Stimulated activated naive CD8-positive, alpha-beta T cell treated with anti-CD3 and anti-CD28 coated beads, Interleukin-15, amount 100 ng/mL, for 72 hours (primary cell): ENCODE measurements around the gene PTPRD.

Source experiments
- ATAC-seq: fragments of 150-1000 bp; cut with Tn5 transposase; 2 replicates; pipeline ENCODE4 v1.10.0; 2021; ENCODE audit warnings: mild to moderate bottlenecking, moderate library complexity
- DNase-seq, 2 donors: peaks; one replicate each; pipeline ENCODE4 v3.0.0; 2021 to 2022
- H3K27ac Mint-ChIP-seq, 2 donors: one replicate each; pipeline ENCODE4 v1.8.0; 2022; ENCODE audit warnings: mild to moderate bottlenecking in 2 of 2, mixed read lengths in 2 of 2, moderate library complexity in 2 of 2
- H3K27me3 Mint-ChIP-seq: one replicate; pipeline ENCODE4 v1.8.0; 2022; ENCODE audit warnings: mixed read lengths
- H3K4me1 Mint-ChIP-seq: one replicate; pipeline ENCODE4 v1.8.0; 2022; ENCODE audit warnings: mild to moderate bottlenecking, mixed read lengths
- H3K4me3 Mint-ChIP-seq, 2 donors: one replicate each; pipeline ENCODE4 v1.8.0; 2022; ENCODE audit warnings: mild to moderate bottlenecking in 2 of 2, mixed read lengths in 2 of 2, moderate library complexity in 1 of 2
- H3K9me3 Mint-ChIP-seq, 2 donors: one replicate each; pipeline ENCODE4 v1.8.0; 2022; ENCODE audit warnings: mixed read lengths in 2 of 2

Gene PTPRD

DNA sequence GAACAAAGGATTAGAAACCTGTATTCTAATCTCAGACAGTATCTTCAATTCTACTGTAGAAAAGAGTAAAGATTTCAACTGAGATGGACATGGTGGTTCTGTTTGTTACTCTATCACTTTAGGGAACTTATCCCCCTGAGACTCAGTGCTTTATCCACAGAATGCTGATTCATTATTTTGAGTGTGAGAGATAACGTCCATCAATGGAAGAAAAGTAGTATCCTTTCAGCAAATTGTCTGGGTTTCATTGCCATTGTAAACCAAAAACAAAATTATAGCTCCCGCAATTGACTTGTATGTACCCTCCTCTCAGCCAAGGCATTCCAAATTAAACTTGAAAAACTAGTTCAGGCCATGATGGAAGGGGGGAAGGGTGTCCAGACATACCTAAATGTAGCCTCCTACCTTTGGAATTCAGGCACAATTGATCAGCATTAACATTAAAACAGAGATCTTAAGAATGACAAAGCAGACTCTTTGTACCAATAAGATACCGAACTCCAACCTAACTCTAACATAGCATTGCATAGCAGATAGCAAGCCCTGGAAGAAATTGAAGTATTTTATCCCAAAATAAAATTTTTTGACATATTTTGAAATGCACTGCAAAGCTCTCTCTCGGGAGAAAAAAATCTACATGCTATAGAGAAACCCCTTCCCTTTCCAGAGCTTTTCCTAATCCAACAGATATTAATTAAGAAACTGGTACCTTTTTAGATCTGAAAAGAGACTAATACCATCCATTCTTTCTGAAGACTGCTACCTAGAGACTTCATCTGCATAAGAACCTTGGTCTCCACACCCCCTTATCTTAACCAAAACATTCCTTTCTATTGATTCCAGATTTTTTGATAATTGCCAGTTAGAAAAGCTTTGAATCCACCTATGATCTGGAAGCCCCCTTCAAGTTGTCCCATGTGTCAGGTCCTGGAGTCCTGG lies 1055.7 kb downstream of the PTPRD start:
- no peaks in the 10 kb centered on the region for H3K27me3 Mint-ChIP-seq
- H3K4me1 Mint-ChIP-seq: no peaks in the 10 kb centered on the region
- DNase-seq (no peak), ATAC-seq (no peak)
- no peak overlapping the region for H3K4me3 Mint-ChIP-seq
- peaks cover 10 to 12% of the 10 kb centered on the region in 2 donors for H3K9me3 Mint-ChIP-seq
- no peak overlapping the region for H3K27ac Mint-ChIP-seq

DNA sequence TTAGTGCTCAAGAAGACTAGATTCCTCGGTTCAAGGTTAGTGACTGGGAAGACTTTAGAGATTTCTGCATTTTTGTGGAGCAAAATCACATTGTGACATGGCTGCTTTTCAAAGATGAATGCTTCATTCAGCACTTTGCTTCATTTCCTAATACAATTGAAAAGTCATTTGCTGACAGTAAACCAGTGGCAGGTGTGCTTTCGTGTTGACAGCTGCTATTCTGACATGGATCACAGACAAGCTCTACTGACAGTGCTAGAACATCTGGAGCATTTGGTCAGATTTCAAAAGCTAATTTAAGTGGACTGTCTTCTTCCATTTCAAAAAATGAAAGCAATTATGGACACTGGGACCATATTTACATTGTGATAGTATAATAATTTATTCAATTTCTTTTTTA lies 1060.1 kb downstream of the PTPRD start:
- H3K27ac Mint-ChIP-seq: no peak overlapping the region
- H3K27me3 Mint-ChIP-seq: no peaks in the 10 kb centered on the region
- H3K4me3 Mint-ChIP-seq: no peak overlapping the region
- no peak for DNase-seq
- ATAC-seq: no peak
- H3K4me1 Mint-ChIP-seq: no peaks in the 10 kb centered on the region
- H3K9me3 Mint-ChIP-seq: peaks cover 0 to 5% of the 10 kb centered on the region in 2 donors

DNA sequence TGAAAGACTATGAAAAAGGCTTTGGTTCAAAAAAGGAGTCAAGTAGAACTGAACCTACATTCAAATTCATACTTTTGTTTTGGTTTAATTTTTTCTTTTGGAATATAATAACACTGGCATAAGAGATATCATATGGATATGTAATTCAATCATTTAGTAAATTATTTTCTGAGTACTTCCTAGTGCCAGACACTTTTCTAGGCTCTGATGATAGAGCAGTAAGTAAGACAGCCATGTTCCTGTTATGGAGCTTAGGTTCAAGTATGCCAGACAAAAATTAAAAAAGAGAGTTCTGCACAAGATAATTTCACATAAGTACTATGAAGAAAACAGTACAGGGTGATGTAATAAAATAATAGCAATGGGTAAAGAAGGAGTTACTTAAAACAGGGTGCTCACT lies 1074.0 kb downstream of the PTPRD start:
- ATAC-seq: no peak
- no peaks in the 10 kb centered on the region for H3K27me3 Mint-ChIP-seq

DNA sequence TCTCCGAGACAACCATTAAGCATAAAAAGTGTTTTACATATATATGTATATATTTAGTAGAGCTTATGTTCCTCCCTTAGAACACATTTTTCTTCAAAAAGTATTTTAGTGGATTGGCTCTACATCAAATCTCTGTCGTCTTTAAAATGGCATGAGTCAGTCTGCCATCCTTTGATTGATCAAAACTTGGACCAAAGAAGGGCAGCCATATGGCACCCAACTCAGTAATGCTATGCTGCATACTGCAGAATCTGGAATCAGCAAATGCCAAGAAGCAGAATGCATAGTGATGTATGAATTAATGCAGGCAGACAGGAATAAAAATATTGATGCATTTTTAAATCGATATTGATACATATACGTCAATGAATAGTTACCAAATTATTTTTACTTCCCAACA lies 1074.4 kb downstream of the PTPRD start:
- no peak overlapping the region for H3K4me3 Mint-ChIP-seq
- no peak overlapping the region for H3K27ac Mint-ChIP-seq
- H3K27me3 Mint-ChIP-seq: no peaks in the 10 kb centered on the region
- H3K9me3 Mint-ChIP-seq: peaks cover 0 to 5% of the 10 kb centered on the region in 2 donors
- ATAC-seq (no peak), DNase-seq (no peak)
- no peaks in the 10 kb centered on the region for H3K4me1 Mint-ChIP-seq

More for the DNA sequence above, 1074.0 kb downstream of the PTPRD start:
- Mint-ChIP-seq H3K4me3 (no peak overlapping the region), H3K27ac (no peak overlapping the region), H3K4me1 (no peaks in the 10 kb centered on the region), H3K9me3 (peaks cover 0 to 5% of the 10 kb centered on the region in 2 donors)
- no peak for DNase-seq

DNA sequence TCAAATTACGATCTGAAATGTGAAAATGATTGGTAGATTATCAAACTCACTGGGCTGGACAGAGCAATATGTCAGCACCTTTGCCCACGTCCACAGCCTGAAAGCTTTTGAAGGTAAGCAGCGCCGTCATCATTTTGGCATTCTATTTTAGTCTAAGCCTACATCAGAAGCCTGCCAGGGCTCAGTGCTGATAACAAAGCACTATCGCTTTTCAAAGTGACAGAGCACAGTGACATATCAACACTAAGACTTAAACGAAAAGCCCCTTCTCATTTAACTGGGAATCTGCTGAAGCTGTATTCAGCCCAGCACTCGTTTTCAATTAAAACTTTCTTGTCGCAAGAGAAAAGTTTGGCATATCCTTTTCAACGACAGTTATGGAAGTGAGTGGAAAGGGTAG lies 1076.3 kb downstream of the PTPRD start:
- no peaks in the 10 kb centered on the region for H3K27me3 Mint-ChIP-seq
- no peak for ATAC-seq
- H3K4me1 Mint-ChIP-seq: no peaks in the 10 kb centered on the region

DNA sequence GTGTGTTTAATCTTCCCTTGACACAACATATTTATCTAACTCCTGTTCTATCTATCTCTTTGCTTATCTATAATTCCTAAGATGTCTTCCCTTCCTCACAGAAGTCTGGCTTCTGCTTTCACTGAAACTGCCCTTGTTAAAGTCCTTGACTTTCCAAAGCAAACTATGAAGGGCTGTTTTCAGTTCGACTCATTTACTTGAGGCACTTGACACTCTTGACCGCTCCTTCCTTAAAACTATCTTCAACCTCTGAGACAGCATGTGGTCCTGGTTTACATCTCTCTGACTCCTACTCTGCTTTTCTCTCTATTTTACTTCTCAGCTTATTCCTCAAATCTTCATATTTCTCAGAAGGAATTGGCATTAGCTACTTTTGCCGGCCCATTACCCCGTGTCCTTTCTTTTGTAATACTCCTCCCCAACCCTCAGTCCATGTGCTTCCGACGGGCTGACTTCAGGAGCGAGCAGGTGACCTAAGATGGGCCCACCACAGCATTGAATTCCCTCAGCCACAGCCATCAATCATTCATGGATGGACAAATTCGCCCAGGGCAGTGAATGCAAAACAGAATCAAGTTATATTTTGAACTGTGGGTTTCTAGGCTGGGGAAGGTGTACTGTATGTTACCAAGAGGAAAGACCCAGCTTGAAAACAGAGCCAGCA lies 1089.2 kb downstream of the PTPRD start:
- DNase-seq (no peak), ATAC-seq (no peak)
- Mint-ChIP-seq H3K4me3 (no peak overlapping the region), H3K27me3 (no peaks in the 10 kb centered on the region), H3K9me3 (peaks cover 0 to 10% of the 10 kb centered on the region in 2 donors), H3K4me1 (no peaks in the 10 kb centered on the region), H3K27ac (no peak overlapping the region)

More for the DNA sequence above, 1076.3 kb downstream of the PTPRD start:
- DNase-seq: no peak
- Mint-ChIP-seq H3K4me3 (no peak overlapping the region), H3K27ac (no peak overlapping the region), H3K9me3 (peaks cover 0 to 4% of the 10 kb centered on the region in 2 donors)

DNA sequence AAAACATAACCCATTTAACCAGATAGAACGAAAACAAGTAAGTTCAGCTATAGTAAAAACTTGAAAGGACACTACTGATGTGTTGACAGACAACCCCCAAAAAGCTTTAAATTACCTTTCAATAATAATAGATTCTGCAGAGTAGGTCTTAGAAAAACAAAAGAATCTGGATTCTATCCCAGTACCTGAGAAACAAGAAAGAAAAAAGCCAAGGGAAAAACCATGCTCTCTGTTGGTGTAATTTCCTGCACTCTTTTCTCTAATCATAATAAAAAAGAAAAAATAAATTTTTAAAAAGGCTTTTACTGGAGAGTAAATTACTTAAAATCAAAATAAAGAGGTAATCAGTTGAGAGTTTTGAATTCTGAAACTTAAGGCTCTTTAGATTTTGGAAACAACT lies 1090.4 kb downstream of the PTPRD start:
- no peak for ATAC-seq
- no peak for DNase-seq
- Mint-ChIP-seq H3K9me3 (peaks cover 0 to 4% of the 10 kb centered on the region in 2 donors), H3K4me3 (no peak overlapping the region), H3K4me1 (no peaks in the 10 kb centered on the region), H3K27me3 (no peaks in the 10 kb centered on the region), H3K27ac (no peak overlapping the region)

DNA sequence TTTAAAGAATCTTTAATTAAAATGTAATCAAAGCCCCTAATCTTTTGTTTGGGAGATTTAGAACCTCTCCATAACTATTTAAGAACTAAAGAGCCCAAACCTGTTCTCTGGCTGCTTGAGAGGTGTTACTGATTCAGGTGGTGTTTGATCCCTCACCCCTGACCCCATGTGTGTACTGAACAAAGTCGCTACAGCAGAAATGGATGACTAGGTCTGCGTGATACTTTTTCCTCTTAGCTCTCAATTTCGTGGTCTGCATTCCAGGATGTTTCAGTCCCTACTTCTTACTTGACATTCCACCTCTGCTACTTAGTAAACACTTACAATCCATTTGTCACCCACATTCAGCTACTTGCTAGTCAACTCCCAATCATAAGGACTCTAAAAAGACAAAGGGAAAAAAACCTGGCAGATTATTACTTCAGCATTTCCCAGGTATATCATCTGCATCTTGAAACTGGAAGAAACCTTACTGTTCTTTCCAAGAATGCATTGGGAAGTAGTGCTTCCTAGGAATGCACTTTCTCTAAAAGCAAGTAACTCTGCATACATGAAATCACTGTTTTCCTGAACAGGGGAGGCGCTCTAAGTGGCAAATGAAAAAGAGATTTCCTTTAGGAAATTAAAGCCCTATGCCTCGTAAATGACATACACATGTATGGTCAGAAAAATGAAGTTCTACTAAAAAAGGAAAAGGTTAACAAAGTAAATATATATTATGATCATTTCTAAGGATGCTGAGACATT lies 1091.6 kb downstream of the PTPRD start:
- ATAC-seq (no peak), DNase-seq (no peak)
- Mint-ChIP-seq H3K9me3 (peaks cover 0 to 4% of the 10 kb centered on the region in 2 donors), H3K27me3 (no peaks in the 10 kb centered on the region), H3K4me3 (no peak overlapping the region), H3K4me1 (no peaks in the 10 kb centered on the region), H3K27ac (no peak overlapping the region)

DNA sequence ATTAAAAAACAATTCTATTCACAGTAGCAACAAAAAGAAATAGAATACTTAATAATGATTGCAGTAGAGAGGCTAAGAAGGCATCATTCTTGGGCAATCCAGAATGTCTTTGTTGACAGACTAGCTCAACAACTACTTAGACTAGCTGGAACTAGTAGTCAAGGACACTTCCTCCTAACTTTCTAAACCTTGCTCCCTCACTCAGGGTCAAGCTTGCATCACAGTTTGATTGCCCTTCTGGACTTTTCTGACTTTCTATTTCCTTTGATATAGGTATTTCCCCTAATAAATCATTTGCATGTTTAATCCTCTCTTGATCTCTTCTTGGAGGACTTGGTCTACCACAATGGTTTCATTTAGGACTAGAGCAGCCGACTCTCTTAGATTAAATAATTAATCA lies 1107.9 kb downstream of the PTPRD start:
- Mint-ChIP-seq H3K9me3 (no peaks in the 10 kb centered on the region), H3K27ac (no peak overlapping the region), H3K27me3 (no peaks in the 10 kb centered on the region), H3K4me3 (no peak overlapping the region), H3K4me1 (no peaks in the 10 kb centered on the region)
- ATAC-seq: no peak
- no peak for DNase-seq

DNA sequence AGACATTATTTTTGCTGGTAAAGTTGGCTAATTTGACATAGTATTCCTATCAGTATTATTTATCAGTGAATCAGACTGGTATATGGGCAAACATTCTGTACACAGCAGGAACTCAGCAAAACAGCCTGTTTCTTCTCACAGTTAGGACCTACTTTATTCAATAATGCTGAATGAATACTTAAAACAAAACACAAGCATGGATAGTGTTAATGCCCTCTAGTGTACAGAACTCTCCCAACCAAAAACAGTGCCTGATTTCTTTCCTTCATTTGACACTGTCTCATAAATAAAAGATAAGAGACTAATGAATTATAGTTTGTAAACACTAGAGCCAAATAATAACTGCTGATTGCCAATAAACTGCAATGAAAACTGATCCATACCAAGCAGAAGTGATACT lies 1113.3 kb downstream of the PTPRD start:
- no peak for DNase-seq
- no peak overlapping the region for H3K4me3 Mint-ChIP-seq

DNA sequence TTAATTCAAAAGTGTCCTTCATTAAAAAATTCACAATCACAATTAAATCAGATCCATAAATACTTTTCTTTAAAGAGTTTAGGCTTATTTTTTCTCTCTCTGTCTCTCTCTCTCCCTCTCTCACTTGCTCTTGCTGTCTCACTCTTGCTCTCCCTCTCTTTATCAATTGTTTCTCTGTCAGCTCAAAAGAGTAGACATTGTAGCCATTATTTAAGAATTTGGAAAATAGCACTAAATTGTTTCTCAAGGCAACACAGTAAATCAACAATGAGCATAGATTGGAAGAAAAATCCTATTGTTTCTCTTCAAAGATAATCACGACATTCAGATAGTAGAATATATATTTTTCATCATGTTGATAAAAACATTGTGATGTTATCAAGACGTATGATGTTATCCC lies 1114.0 kb downstream of the PTPRD start:
- Mint-ChIP-seq H3K4me1 (no peaks in the 10 kb centered on the region), H3K27me3 (no peaks in the 10 kb centered on the region), H3K4me3 (no peak overlapping the region), H3K9me3 (peaks cover 14 to 32% of the 10 kb centered on the region in 2 donors), H3K27ac (no peak overlapping the region)
- ATAC-seq: no peak
- no peak for DNase-seq

More for the DNA sequence above, 1113.3 kb downstream of the PTPRD start:
- Mint-ChIP-seq H3K27me3 (no peaks in the 10 kb centered on the region), H3K4me1 (no peaks in the 10 kb centered on the region), H3K27ac (no peak overlapping the region), H3K9me3 (peaks cover 8 to 25% of the 10 kb centered on the region in 2 donors)
- no peak for ATAC-seq

DNA sequence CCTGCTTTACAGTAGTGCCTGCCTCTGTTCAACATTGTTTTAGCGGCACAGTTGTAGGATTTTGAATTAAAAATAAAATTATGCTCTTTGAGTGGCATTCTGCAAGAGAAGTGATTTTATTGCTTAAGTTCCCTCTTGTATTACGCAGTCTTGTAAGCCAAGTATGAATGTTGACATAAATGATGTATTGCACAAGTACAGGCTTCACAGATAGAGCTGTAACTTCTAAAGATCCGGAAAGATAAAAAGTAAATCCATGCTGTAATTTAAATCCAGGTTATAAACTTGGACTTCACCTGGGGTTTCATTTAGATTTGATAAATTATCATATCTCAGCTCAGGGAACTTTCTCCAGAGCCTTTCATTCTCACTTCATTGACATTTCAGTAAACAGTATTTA lies 1114.7 kb downstream of the PTPRD start:
- H3K4me3 Mint-ChIP-seq: no peak overlapping the region
- no peaks in the 10 kb centered on the region for H3K27me3 Mint-ChIP-seq
- H3K27ac Mint-ChIP-seq: no peak overlapping the region
- DNase-seq (no peak), ATAC-seq (no peak)
- H3K9me3 Mint-ChIP-seq: peaks cover 14 to 33% of the 10 kb centered on the region in 2 donors
- no peaks in the 10 kb centered on the region for H3K4me1 Mint-ChIP-seq

DNA sequence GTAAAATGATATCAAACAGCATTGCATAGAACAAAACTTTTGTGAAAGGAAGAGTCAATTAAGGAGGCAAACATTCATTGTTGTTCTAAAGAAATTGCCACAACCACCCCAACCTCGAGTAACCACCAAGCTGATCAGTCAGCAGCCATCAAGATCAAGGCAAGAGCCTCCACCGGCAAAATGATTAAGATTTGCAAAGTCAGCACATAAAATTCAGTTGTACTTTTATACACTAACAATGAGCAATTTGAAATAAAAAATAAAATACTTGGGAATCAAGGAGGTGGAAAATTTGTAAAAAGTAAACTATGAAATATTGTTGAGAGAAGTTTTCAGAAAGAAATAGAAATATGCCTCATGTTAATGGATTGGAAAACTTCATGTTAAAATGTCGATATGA lies 1118.5 kb downstream of the PTPRD start:
- no peak overlapping the region for H3K27ac Mint-ChIP-seq
- H3K4me1 Mint-ChIP-seq: no peaks in the 10 kb centered on the region
- ATAC-seq (no peak), DNase-seq (no peak)
- peaks cover 25 to 33% of the 10 kb centered on the region in 2 donors for H3K9me3 Mint-ChIP-seq
- no peak overlapping the region for H3K4me3 Mint-ChIP-seq
- no peaks in the 10 kb centered on the region for H3K27me3 Mint-ChIP-seq

DNA sequence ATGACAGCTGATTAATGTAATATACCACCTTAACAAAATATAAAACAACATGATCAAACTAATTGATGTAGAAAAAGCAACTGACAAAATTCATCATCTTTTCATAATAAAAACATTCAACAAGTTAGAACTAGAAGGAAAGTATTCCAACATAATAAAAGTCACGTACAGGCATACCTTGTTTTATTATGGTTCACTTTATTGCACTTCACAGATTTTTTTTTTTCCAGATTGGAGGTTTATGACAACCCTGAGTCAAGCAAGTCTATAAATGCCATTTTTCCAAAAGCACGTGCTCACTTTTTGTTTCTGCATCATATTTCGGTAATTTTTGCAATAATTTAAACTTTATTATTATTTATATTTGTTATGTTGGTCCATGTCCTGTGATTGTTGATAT lies 1120.3 kb downstream of the PTPRD start:
- H3K4me1 Mint-ChIP-seq: no peaks in the 10 kb centered on the region
- no peak overlapping the region for H3K27ac Mint-ChIP-seq
- peaks cover 24 to 38% of the 10 kb centered on the region in 2 donors for H3K9me3 Mint-ChIP-seq
- DNase-seq (no peak), ATAC-seq (no peak)
- H3K27me3 Mint-ChIP-seq: no peaks in the 10 kb centered on the region
- H3K4me3 Mint-ChIP-seq: no peak overlapping the region

DNA sequence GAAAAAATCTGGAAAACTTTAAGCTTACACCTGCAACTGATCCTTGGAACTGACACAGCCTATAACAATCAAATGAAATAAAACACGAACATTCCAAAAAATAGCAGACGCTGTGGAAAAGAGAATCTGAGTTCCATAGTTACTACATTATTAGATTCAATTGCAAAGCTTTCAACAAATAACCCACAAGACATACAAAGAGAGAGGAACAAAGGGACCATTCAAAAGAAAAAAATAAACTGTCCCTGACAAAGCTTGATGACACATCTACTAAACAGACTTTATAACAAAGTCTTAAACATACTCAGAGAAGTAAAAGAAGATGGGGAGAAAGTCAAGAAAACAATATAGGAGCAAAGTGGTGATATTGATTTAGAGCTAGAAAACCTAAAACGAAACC lies 1123.6 kb downstream of the PTPRD start:
- Mint-ChIP-seq H3K4me3 (no peak overlapping the region), H3K9me3 (peaks cover 17 to 21% of the 10 kb centered on the region in 2 donors), H3K27ac (no peak overlapping the region), H3K4me1 (no peaks in the 10 kb centered on the region), H3K27me3 (no peaks in the 10 kb centered on the region)
- DNase-seq: no peak
- no peak for ATAC-seq

DNA sequence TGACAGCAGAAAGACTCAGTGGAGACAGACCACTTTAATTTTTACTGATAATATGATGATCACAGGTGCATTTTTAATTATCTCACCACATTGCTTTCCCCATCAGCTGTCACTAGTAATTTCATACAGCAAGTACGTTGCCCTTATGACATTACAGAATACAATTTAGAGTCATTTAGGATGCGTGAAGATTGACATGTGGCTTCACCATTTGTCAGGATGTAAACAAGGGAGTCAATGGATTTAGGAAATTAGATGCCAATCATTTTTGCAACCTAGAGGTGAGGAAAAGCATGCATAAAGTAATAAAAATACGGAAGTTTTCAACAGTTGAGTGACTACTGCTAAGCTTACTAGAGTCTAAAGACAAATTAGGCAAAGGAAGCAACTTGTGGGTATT lies 1129.6 kb downstream of the PTPRD start:
- DNase-seq: no peak
- H3K27ac Mint-ChIP-seq: no peak overlapping the region
- H3K4me3 Mint-ChIP-seq: no peak overlapping the region

More for the DNA sequence above, 1129.6 kb downstream of the PTPRD start:
- no peaks in the 10 kb centered on the region for H3K4me1 Mint-ChIP-seq
- no peak for ATAC-seq
- H3K27me3 Mint-ChIP-seq: no peaks in the 10 kb centered on the region
- H3K9me3 Mint-ChIP-seq: peaks cover 5 to 8% of the 10 kb centered on the region in 2 donors
